Endothelial cell of umbilical vein (primary cell): Measurements from ENCODE around the gene KISS1. TPM values are rescaled to one million over a fixed set of nuclear protein-coding genes. Genes with fewer than 3 reads are reported as not detected.
A peak's percentile ranks its signal among the peaks of the same experiment; 100 is the strongest.

ENCODE experiments used
- Bru-seq: library from RNA; stranded (reverse); fragments of 400-500 nt; gene quantifications from one replicate; lab custom pipeline; 2021; lab: Mats Ljungman, UMichigan
- BruChase-seq, 2 experiments: library from RNA; stranded (reverse); fragments of 400-500 nt; gene quantifications; one replicate each; lab custom pipeline; 2021; lab: Mats Ljungman, UMichigan
- BruUV-seq: library from RNA; stranded (reverse); fragments of 400-500 nt; replicated peaks from 2 replicates; lab custom pipeline; 2021; lab: Mats Ljungman, UMichigan
- CTCF ChIA-PET: fragments of 300-600, 350-600 bp; sonication (Branson Sonifier 250); formaldehyde crosslinking; loops from one replicate; lab custom pipeline; 2021; ENCODE audit warnings: antibody characterized with exemption, inconsistent platforms; lab: Charles Lee
- POLR2A ChIA-PET: fragments of 300-600, 350-600 bp; sonication (Branson Sonifier 250); formaldehyde crosslinking; loops from one replicate; lab custom pipeline; 2021; ENCODE audit warnings: antibody characterized with exemption, inconsistent platforms; lab: Charles Lee
- DNase-seq: peaks from one replicate; pipeline ENCODE4 v3.0.0-alpha.2; 2011; ENCODE audit warnings: low read depth, low spot score
- FAIRE-seq: peaks from 2 replicates; lab custom pipeline; 2011; peaks lifted over from hg19 to GRCh38; lab: Jason Lieb, UNC
- H2AFZ ChIP-seq: 2 replicates; pipeline ENCODE4 v1.6.0; 2012; ENCODE audit warnings: low read depth, low read length, control low read depth, inconsistent platforms
- H3K27ac ChIP-seq: 2 replicates; pipeline ENCODE4 v1.5.1; 2011; ENCODE audit warnings: low read depth, mild to moderate bottlenecking, control low read depth, low read length, moderate library complexity; ENCODE audit not compliant: insufficient read depth
- H3K27me3 ChIP-seq, 2 experiments: 2 replicates each; pipeline versions ENCODE4 v1.6.0 to v1.6.1; 2011; ENCODE audit warnings: low read length in 2 of 2, mixed read lengths in 1 of 2; ENCODE audit not compliant: control insufficient read depth in 2 of 2, insufficient read depth in 2 of 2
- H3K36me3 ChIP-seq, 2 experiments: 2 replicates in 1 of 2; 3 replicates in 1 of 2; pipeline ENCODE4 v1.5.1; 2011; ENCODE audit warnings: low read length in 2 of 2, mild to moderate bottlenecking in 1 of 2, moderate library complexity in 1 of 2; ENCODE audit not compliant: control insufficient read depth in 2 of 2, insufficient read depth in 2 of 2; ENCODE audit errors: extremely low read depth in 1 of 2
- H3K4me1 ChIP-seq: 3 replicates; pipeline ENCODE4 v1.5.1; 2011; ENCODE audit warnings: mild to moderate bottlenecking, low read length; ENCODE audit not compliant: control insufficient read depth, insufficient read depth; ENCODE audit errors: extremely low read depth
- H3K4me2 ChIP-seq: 2 replicates; pipeline ENCODE4 v1.6.1; 2011; ENCODE audit warnings: low read length, control low read depth, mixed read lengths; ENCODE audit not compliant: insufficient read depth
- H3K4me3 ChIP-seq, 3 experiments: fragments of 200-600 bp in 1 of 3; sonication (generic), shearing (Covaris generic) in 1 of 3; replicated peaks in 1 of 3; 2 replicates each; pipeline ENCODE4 v1.5.1; 2011 to 2016; ENCODE audit warnings: control low read depth in 3 of 3, low read length in 3 of 3, mild to moderate bottlenecking in 2 of 3, inconsistent platforms in 1 of 3, low read depth in 1 of 3, moderate library complexity in 1 of 3; ENCODE audit not compliant: insufficient read depth in 1 of 3
- H3K79me2 ChIP-seq: 2 replicates; pipeline ENCODE4 v1.6.0; 2012; ENCODE audit warnings: low read length, inconsistent platforms; ENCODE audit not compliant: control insufficient read depth, insufficient read depth
- H3K9ac ChIP-seq: replicated peaks from 2 replicates; pipeline ENCODE3; 2011; ENCODE audit warnings: low read length, control low read depth; ENCODE audit not compliant: insufficient read depth; ENCODE audit errors: extremely low read depth
- H3K9me1 ChIP-seq: replicated peaks from 3 replicates; pipeline ENCODE4 v1.6.0; 2011; ENCODE audit warnings: mild to moderate bottlenecking, low read length; ENCODE audit not compliant: control insufficient read depth, insufficient read depth; ENCODE audit errors: extremely low read depth
- H3K9me3 ChIP-seq: replicated peaks from 2 replicates; pipeline ENCODE4 v1.5.1; 2012; ENCODE audit warnings: low read length, inconsistent platforms; ENCODE audit not compliant: control insufficient read depth, insufficient read depth
- H4K20me1 ChIP-seq: replicated peaks from 2 replicates; pipeline ENCODE3; 2011; ENCODE audit warnings: mild to moderate bottlenecking, low read length; ENCODE audit not compliant: control insufficient read depth, insufficient read depth; ENCODE audit errors: extremely low read depth
- EZH2 ChIP-seq: IDR thresholded peaks from 2 replicates; pipeline ENCODE4 v1.6.1; 2012; ENCODE audit warnings: borderline replicate concordance, low read depth, mild to moderate bottlenecking, moderate library complexity, low read length, inconsistent platforms; ENCODE audit not compliant: severe bottlenecking
- FOS ChIP-seq: IDR thresholded peaks from 2 replicates; pipeline ENCODE4 v1.6.1; 2011; ENCODE audit warnings: mild to moderate bottlenecking, low read length, moderate library complexity, borderline replicate concordance; ENCODE audit not compliant: insufficient read depth
- GATA2 ChIP-seq: IDR thresholded peaks from 2 replicates; pipeline ENCODE4 v1.7.0; 2011; ENCODE audit warnings: low read depth, mild to moderate bottlenecking, moderate library complexity, mixed read lengths, low read length; ENCODE audit not compliant: insufficient read length, insufficient read depth
- JUN ChIP-seq: IDR thresholded peaks from 2 replicates; pipeline ENCODE4 v1.6.1; 2011; ENCODE audit warnings: borderline replicate concordance, low read depth; ENCODE audit not compliant: insufficient read length, insufficient read depth
- MAX ChIP-seq: IDR thresholded peaks from 2 replicates; pipeline ENCODE4 v1.6.1; 2011; ENCODE audit not compliant: insufficient read depth, insufficient read length
- MYC ChIP-seq: IDR thresholded peaks from one replicate; pipeline ENCODE4 v1.6.1; 2011; ENCODE audit warnings: mild to moderate bottlenecking, low read depth, low read length
- POLR2A ChIP-seq: IDR thresholded peaks from 2 replicates; pipeline ENCODE4 v1.6.1; 2012; ENCODE audit warnings: low read depth, mild to moderate bottlenecking, control low read depth, low read length
- POLR2AphosphoS5 ChIP-seq: IDR thresholded peaks from 2 replicates; pipeline ENCODE4 v1.6.1; 2012; ENCODE audit warnings: low read depth, mild to moderate bottlenecking, control low read depth, low read length, moderate library complexity; ENCODE audit not compliant: insufficient read depth
- dilution Hi-C: fragments of 300-500 bp; cut with MboI; formaldehyde crosslinking; loops from one replicate; pipeline ENCODE4 v1.15.0; 2019; ENCODE audit warnings: low sequenced_read_pairs; ENCODE audit not compliant: extremely low pct_ligation_motif_present
- intact Hi-C: fragments of 100-400 bp; cut with micrococcal nuclease; formaldehyde crosslinking; loops from one replicate; pipeline ENCODE4 v1.10.0; 2022
- long read RNA-seq: library from polyadenylated mRNA; stranded (forward); transcript quantifications from one replicate; pipeline ENCODE4 v2.0.0, GENCODE V29; 2021
- polyA minus RNA-seq, 3 experiments: library from RNA; depleted of rRNA, polyadenylated mRNA; stranded (reverse); fragments of >200 nt; gene quantifications; 1 replicate in 1 of 3; 2 replicates in 2 of 3; pipeline ENCODE4 v1.2.3, GENCODE V29; 2011
- polyA plus RNA-seq, 4 experiments: library from polyadenylated mRNA; depleted of rRNA in 3 of 4; stranded (reverse) in 3 of 4; unstranded in 1 of 4; fragments of >200 nt; gene quantifications; 2 replicates each; pipeline versions ENCODE4 v1.2.1 to v1.2.3, GENCODE V29; 2011 to 2012; ENCODE audit warnings: missing spikeins in 1 of 4
- total RNA-seq: library from RNA; stranded (reverse); gene quantifications from 2 replicates; pipeline ENCODE4 v1.2.3, GENCODE V29; 2021
- TF ChIP-seq, protein P1 (sequence below), 2 donors: IDR thresholded peaks; 1 replicate in 1 of 2; 2 replicates in 1 of 2; pipeline ENCODE4 v1.5.1; 2011; ENCODE audit warnings: low read length in 2 of 2, mild to moderate bottlenecking in 2 of 2, moderate library complexity in 2 of 2, control low read depth in 1 of 2, inconsistent platforms in 1 of 2, low read depth in 1 of 2; ENCODE audit not compliant: insufficient read depth in 1 of 2; ENCODE audit errors: extremely low read depth in 1 of 2

Gene KISS1
- total RNA-seq: 1.00 and 3.9 TPM in 2 replicates
- polyA plus RNA-seq: 0.22 and 0.60 TPM in 2 replicates
- 0.32 TPM in 1 of 2 replicates, not detected in the other for polyA plus RNA-seq (2011; cell fraction: cytosol; rRNA removed)
- polyA plus RNA-seq (2011; cell fraction: nucleus; rRNA removed): not detected in 2 replicates
- 0.47 and 0.87 TPM in 2 replicates for polyA plus RNA-seq (2012)
- polyA minus RNA-seq: not detected in 2 replicates
- not detected for polyA minus RNA-seq (2011; cell fraction: cytosol; rRNA and poly(A)+ RNA removed)
- polyA minus RNA-seq (2011; cell fraction: nucleus; rRNA and poly(A)+ RNA removed): not detected in 2 replicates
- Bru-seq, nascent RNA: percentile 21 among the genes with signal in this experiment
- BruChase-seq, experiment 1, labeled RNA remaining after a 6-hour chase: percentile 18 among the genes with signal in this experiment
- BruChase-seq, experiment 2, labeled RNA remaining after a 2-hour chase: percentile 18 among the genes with signal in this experiment
- long read RNA-seq, partial matches to known transcripts: 0 of 2 reads
- long read RNA-seq, other reads (novel, unspliced or antisense): 2 of 2 reads

- DNase-seq: no peak
- no peaks in the 10 kb centered on the region for H3K9me3 ChIP-seq
- TF ChIP-seq EZH2 (no peak), JUN (no peak), MAX (no peak), GATA2 (no peak), POLR2A (no peak), POLR2AphosphoS5 (no peak), FOS (no peak), MYC (no peak)
- TF ChIP-seq, protein P1, sequence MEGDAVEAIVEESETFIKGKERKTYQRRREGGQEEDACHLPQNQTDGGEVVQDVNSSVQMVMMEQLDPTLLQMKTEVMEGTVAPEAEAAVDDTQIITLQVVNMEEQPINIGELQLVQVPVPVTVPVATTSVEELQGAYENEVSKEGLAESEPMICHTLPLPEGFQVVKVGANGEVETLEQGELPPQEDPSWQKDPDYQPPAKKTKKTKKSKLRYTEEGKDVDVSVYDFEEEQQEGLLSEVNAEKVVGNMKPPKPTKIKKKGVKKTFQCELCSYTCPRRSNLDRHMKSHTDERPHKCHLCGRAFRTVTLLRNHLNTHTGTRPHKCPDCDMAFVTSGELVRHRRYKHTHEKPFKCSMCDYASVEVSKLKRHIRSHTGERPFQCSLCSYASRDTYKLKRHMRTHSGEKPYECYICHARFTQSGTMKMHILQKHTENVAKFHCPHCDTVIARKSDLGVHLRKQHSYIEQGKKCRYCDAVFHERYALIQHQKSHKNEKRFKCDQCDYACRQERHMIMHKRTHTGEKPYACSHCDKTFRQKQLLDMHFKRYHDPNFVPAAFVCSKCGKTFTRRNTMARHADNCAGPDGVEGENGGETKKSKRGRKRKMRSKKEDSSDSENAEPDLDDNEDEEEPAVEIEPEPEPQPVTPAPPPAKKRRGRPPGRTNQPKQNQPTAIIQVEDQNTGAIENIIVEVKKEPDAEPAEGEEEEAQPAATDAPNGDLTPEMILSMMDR (IDR thresholded peaks at IDR 0.05; ENCODE audit: extremely low read depth in 1 of 2, insufficient read depth in 1 of 2, low read depth in 1 of 2, low read length in 2 of 2): no peak
- H3K27ac ChIP-seq: peak within 1 kb of the TSS; percentile 87
- FAIRE-seq: peak; percentile 55
- dilution Hi-C loops: no loop called here
- no peaks in the 10 kb centered on the region for H3K9me1 ChIP-seq
- H3K4me1 ChIP-seq: peaks cover 39% of the 10 kb centered on the region
- H3K4me2 ChIP-seq: no peak within 1 kb of the TSS
- ChIA-PET CTCF (interaction anchor here (3.8 kb wide), 1 partner anchor 10 kb away, joined by 86 read pairs; no protein-coding TSS in a partner anchor), POLR2A (no interaction called here)
- no peak within 1 kb of the TSS for H3K4me3 ChIP-seq
- intact Hi-C loops: no loop called here
- H2AFZ ChIP-seq: peak within 1 kb of the TSS; percentile 72
- no peaks in the 10 kb centered on the region for H4K20me1 ChIP-seq
- BruUV-seq: no TSS peak
- H3K79me2 ChIP-seq: no peaks in the 10 kb centered on the region
- H3K9ac ChIP-seq: no peak within 1 kb of the TSS
- no peaks in the 10 kb centered on the region for H3K36me3 ChIP-seq
- H3K27me3 ChIP-seq: no peaks in the 10 kb centered on the region
These were observed at the start of gene KISS1 for GRCh38 chr1:204196068-204196795. TSS of gene KISS1 (minus strand) at chr1:204196491. CDS start at chr1:204192876, 3,615 bp downstream.
